ENCODE results near the gene ADM2. TPM values are rescaled to one million over a fixed set of nuclear protein-coding genes. Genes with fewer than 3 reads are reported as not detected.

The ADM2 gene
- total and polyA plus RNA-seq, 2 of the 13 experiments (the other 11 are each of a cell fraction or from before 2014, with no cell fraction given) = 1.2 to 3.0 TPM

- H3K4me3 ChIP-seq (replicated peaks in 1 of 3; ENCODE audit: insufficient read depth in 1 of 3, low read depth in 2 of 3, low read length in 3 of 3) = peak within 1 kb of the TSS; percentile 8 to 64 (median 22); a peak in 5 of 6 replicates
- intact Hi-C loops (cut with micrococcal nuclease; ENCODE audit: unreplicated experiment) = no loop called here
- H3K4me1 ChIP-seq (ENCODE audit: insufficient read depth, low read length) = peaks cover 57% of the 10 kb centered on the region
- H2AFZ ChIP-seq (ENCODE audit: low read length) = no peak within 1 kb of the TSS
- H3K79me2 ChIP-seq (ENCODE audit: insufficient read depth, low read length) = no peaks in the 10 kb centered on the region
- no peaks in the 10 kb centered on the region for H3K36me3 ChIP-seq (replicated peaks in 1 of 2; ENCODE audit: control insufficient read depth in 1 of 2, insufficient read depth in 2 of 2, low read length in 2 of 2)
- ChIA-PET CTCF (ENCODE audit: low intra/inter-chr PET ratio, low total read pairs) (no interaction called here), POLR2A (interaction anchor here (1.1 to 2.2 kb wide), 7 partner anchors 9 to 96 kb away, joined by 3 to 12 read pairs (median 4); partner anchors contain the start of genes CHKB, LMF2, NCAPH2 and SBF1)
- no peaks in the 10 kb centered on the region; the same call in 1 of the 2 replicates for H4K20me1 ChIP-seq (ENCODE audit: insufficient read depth, low read length)
- H3K9ac ChIP-seq (ENCODE audit: insufficient read depth, low read depth, low read length) = peak within 1 kb of the TSS; percentile 52
- peak within 1 kb of the TSS; percentile 87 for H3K4me2 ChIP-seq (ENCODE audit: low read depth, low read length)
- H3K9me3 ChIP-seq (ENCODE audit: low read length) = no peaks in the 10 kb centered on the region
- in situ Hi-C loops (cut with HindIII; ENCODE audit: extremely low pct_ligation_motif_present, low pct_unique_long_range_greater_than_20kb) = no loop called here
- peak within 1 kb of the TSS; percentile 30 for H3K27ac ChIP-seq (ENCODE audit: extremely low read length, insufficient read depth, low read length)
- ATAC-seq (peak; percentile 49), FAIRE-seq (no peak), DNase-seq (ENCODE audit: low spot score) (no peak)
- H3K27me3 ChIP-seq (ENCODE audit: control insufficient read depth in 1 of 2, insufficient read depth in 2 of 2, low read length in 2 of 2) = no peaks in the 10 kb centered on the region
- WGBS (ENCODE audit: low lambda C conversion rate) = 17% methylated on average over 8 of the region's 23 CpGs
- BruUV-seq (replicated peaks) = no TSS peak
- TF ChIP-seq HOXA3 (CRISPR knock-in tag; IDR thresholded peaks at IDR 0.05) (no peak), ZNF749 (CRISPR knock-in tag; IDR thresholded peaks at IDR 0.05; ENCODE audit: borderline replicate concordance) (no peak), ZNF432 (CRISPR knock-in tag; IDR thresholded peaks at IDR 0.05; ENCODE audit: borderline replicate concordance) (no peak), POLR2AphosphoS5 (IDR thresholded peaks at IDR 0.05; ENCODE audit: low read depth, low read length) (no peak), BCL6 (CRISPR knock-in tag; IDR thresholded peaks at IDR 0.05) (no peak), ZBTB3 (CRISPR knock-in tag; IDR thresholded peaks at IDR 0.05; ENCODE audit: borderline replicate concordance, low read depth) (no peak), NBN (conservative IDR thresholded peaks at IDR 0.05) (no peak), ZNF282 (IDR thresholded peaks at IDR 0.05; ENCODE audit: partially characterized antibody) (no peak), ZNF280D (CRISPR knock-in tag; IDR thresholded peaks at IDR 0.05) (no peak), RAD51 (IDR thresholded peaks at IDR 0.05; ENCODE audit: borderline replicate concordance) (no peak), ZNF557 (CRISPR knock-in tag; IDR thresholded peaks at IDR 0.05) (no peak), YEATS2 (CRISPR knock-in tag; IDR thresholded peaks at IDR 0.05; ENCODE audit: borderline replicate concordance) (no peak), KDM4B (CRISPR knock-in tag; IDR thresholded peaks at IDR 0.05) (no peak), RERE (CRISPR knock-in tag; IDR thresholded peaks at IDR 0.05; ENCODE audit: low read depth) (no peak), ZNF441 (CRISPR knock-in tag; IDR thresholded peaks at IDR 0.05; ENCODE audit: borderline replicate concordance) (no peak)
- TF ChIP-seq, protein P1, sequence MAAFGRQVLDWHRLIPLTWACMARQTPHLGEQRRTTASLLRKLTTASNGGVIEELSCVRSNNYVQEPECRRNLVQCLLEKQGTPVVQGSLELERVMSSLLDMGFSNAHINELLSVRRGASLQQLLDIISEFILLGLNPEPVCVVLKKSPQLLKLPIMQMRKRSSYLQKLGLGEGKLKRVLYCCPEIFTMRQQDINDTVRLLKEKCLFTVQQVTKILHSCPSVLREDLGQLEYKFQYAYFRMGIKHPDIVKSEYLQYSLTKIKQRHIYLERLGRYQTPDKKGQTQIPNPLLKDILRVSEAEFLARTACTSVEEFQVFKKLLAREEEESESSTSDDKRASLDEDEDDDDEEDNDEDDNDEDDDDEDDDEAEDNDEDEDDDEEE (CRISPR knock-in tag; IDR thresholded peaks at IDR 0.05) = 0 out of 2 replicates have a peak, but pooled peaks have one; percentile 49
Measured at GRCh38 chr22:50486561-50487289, 5.4 kb downstream of the ADM2 start, which contains the start of gene MIOX. MIOX (plus strand) TSS chr22:50486859; CDS start chr22:50486898, 39 bp downstream.

All from HepG2 (cell line).